ENCODE measurements around the gene ASB10.

The ASB10 gene

DNA sequence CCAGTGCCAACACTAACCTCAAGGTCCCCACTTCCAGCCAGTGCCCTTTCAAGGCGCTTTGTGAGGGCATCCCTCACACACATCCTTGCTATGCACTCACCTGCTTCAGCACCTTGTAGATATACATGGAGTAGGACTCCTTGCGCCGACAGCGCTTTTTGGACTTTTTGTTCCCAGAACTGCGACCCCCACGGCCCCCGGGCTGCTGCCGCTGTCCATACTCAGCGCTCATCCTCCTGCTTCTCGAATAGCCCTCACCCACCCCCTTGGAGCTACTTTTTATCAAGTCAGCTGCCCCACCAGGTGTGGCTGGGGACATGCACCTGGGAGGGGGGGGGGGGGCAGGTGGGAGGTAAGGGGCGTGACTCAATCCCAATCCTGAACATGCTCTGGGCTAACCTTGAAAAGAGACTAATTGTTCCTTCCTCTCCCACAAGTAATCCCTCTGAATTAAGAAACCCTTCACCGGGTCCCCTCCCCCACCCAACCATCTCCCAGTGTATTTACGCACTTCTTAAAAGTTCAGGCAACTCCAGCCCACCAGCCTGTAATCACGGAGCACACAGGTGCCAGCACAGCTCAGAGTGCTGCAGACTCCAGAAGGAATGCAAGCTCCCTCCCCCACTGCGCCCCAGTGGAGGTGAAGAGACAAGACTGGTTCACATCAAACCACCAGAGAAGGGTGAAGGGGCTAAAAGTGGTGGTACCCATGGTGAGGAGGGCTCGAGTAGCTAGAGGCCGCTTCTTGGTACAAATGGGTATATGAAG, 23.2 kb upstream of the ASB10 start, which contains the start of gene H2BK1:
TSS of gene H2BK1 (minus strand) at position 402 of the 768 bp plus-strand sequence. CDS start at position 232, 170 bp downstream.
- no peak for DNase-seq (ENCODE audit: low spot score)

DNA sequence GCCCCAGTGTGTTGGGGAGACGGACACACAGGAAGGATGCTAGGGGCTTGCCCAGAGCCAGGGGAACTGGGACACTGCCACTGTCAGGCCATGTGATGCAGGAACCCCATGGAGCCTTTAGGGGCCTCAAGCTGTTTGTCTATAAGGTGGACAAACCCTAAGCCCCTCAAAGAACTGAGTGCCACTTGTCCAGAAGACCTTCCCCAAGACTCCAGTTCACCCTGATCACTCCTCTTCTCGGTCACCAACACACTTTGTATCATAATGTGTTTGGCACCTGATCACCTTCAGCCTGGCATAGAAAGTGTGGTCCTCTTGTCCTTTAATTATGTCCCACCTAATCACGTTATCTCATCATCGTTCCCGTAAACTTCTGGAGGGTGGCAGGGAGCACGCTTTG, 22.5 kb upstream of the ASB10 start:
- DNase-seq (ENCODE audit: low spot score): no peak

DNA sequence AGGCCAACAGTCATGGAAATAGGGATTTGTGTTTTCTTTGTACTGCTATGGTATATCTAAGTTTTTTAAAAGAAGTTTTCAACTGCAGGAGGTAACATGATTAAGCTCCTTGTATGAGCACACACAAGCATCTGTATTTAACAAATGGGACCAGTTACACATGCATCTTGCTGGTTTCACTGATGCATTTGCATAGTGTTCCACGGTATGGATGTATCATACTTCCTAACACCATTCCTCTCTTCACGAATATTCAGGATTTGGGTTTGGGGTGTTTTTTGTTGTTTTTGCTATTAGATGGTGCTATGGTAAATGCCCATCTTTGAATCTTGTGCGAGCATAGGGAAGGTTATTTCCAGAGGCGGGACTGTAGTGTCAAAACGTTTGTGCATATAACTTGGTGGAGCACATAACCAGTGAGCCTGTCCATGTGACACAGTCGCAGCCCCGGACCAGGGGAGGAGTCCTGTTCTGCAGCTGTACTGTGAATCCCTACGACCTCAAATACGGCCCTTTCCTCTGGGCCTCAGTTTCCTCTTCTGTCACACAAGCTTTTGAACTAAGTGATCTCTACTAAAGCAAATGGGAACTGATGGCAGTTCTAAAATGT, 21.3 kb upstream of the ASB10 start:
- no peak for DNase-seq (ENCODE audit: low spot score)

DNA sequence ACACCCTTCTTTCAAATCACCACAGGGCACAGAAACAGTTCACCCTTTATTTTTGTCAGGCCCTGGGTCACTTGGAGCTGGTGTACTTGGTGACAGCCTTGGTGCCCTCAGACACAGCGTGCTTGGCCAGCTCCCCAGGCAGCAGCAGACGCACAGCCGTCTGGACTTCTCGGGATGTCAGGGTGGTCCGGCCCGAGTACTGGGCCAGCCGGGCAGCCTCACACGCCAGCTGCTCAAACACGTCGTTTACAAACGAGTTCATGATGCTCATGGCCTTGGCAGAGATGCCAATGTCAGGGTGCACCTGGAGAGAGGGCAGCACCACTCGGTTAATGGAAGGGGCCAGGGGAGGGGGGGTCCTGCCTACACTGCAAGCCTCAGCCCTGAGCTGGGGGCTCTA, 20.8 kb upstream of the ASB10 start:
- DNase-seq (ENCODE audit: low spot score): no peak

DNA sequence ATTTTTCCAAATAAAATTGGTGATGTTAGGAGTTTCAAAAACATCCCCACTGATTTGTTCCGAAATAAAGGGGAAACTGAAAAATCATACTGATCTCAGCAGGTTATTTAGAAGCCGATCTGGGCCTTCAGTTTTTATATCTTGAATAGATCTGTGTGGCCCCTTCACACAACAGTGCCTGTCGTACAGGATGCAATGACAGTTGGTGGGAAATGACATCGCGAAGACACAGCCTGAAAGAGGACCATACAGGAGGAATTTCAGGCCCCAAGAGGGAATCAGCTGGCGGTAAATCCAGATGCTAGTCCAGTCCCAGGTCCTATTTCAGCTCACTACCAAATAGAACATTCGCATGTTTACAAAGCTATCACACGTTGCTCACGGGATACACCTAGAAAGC, 20.3 kb upstream of the ASB10 start:
- DNase-seq (ENCODE audit: low spot score): no peak

DNA sequence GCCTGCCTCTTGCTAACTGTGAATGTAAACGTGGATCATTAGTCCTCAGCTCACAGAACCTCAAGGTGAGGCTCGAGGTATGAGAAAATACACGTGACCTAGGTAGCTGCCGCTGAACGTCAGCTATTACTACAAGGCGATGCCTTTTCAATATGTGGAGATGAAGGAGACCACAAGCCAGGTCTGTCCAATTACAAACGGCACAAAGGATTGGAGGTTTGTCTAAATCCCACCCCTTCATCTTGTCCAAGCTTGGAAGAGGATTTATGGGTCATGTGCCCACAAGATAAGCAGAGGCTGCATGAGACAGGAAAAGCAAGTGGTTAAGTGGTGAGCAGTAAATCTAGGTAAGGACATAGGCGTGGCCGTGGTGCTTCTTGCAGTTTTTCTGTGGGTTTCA, 19.9 kb upstream of the ASB10 start:
- DNase-seq (ENCODE audit: low spot score): no peak

DNA sequence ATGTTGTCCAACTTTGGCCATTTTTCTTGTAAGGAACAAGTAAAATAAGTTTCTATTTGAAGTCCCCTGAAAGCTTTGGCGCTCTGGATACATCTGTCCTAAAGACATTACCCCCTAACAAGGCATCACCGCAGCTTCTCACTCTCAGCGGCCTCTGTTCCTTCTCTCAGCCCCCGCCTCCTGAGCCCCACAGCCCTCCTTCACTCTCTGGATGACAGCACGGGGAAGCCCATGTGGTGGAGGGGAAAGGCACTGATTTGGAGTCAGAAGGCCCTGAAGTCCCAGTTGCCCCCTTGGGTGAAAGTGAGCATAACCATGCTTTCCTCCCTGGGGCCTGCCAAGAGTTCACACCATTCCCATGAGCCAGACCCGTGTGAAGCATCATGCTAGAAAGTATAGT, 18.7 kb upstream of the ASB10 start:
- no peak for DNase-seq (ENCODE audit: low spot score)

DNA sequence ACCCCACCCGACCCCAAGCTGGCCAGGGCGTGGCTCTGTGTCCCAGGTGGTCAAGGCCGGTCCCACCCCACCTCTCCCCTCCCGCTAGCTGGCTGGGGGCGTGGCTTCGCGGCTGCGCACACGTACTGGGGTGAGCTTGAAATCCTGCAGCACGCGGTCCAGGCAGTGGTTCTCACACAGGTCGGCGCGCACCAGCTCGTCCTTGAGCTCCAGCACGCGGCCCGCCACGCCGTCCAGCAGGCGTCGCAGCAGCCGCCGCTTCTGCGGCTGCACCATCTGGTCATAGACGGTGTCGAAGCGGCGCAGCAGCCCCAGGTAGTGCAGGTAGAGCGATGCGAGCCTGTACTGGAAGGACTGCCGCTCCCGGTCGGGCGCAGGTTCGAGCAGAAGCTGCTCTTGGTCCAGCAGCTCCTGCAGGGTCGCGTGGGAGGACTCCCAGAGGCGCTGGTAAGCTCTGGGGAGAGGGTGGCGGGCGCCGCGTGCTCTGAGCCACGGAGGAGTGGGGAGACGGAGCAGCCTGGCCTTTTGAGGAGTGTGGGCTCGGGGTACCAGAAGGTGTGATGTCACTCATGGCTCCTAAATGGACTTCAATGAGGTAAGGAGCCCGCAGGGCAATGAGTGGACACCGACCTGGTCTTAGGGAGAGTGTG, 17.5 kb upstream of the ASB10 start:
- DNase-seq (ENCODE audit: low spot score): no peak

DNA sequence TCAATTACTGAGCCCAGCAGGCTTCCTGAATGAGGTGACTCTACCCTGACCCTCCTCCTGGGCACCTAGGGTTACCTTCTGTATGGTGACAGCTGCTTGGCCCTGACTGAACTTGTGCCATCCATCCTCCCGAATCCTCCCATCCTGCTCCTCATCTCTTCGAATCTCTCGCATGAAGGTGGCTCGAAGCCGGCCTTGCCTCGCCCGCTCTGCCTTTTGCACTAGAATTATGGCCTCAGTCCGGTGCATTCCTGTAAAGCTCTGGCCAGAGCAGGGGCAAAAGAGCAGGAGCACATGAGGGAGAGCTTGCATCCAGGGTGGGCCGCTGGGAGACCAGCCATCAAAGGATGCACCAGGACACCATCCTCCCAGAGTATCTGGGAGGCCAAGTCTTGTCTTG, 15.8 kb upstream of the ASB10 start:
- no peak for DNase-seq (ENCODE audit: low spot score)

DNA sequence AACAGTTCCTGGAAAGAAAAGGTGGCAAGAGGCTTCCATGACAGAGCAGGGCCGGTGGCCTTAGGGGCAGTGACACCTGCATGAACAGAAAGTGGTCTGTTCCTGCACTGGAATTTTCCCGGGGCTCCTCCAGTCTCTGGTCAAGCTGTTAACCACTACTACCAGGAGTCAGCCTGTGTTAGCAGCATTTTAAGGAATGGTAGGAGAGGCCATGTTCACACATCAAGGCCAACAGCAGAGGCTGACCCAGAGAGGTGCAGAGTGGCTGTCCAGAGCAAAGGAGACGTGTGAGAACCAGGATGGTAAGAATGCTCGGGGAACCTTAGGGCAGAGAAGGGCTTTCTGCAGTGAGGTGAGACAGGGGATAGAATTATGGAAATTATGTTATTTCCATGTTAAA, 14.7 kb upstream of the ASB10 start:
- DNase-seq (ENCODE audit: low spot score): no peak

DNA sequence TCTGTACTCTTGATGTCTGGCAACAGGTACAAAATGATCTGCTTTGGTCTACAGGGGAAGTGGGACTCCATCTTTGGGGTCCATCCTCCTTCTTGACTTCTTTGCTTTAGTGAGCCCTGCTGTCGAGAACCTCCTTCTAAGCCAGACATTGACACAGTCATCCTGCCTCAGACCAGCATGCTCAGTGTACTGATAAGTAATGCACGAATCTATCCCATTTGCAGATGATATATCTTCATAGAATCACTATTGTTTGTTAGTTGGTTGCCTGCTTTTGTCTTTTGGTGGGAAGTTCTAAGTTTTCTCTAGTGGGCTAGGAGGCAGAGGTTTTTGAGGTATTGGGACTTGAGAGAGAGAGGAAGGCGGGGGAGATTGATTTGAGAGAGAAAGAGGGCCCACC, 14.3 kb upstream of the ASB10 start:
- DNase-seq (ENCODE audit: low spot score): no peak

DNA sequence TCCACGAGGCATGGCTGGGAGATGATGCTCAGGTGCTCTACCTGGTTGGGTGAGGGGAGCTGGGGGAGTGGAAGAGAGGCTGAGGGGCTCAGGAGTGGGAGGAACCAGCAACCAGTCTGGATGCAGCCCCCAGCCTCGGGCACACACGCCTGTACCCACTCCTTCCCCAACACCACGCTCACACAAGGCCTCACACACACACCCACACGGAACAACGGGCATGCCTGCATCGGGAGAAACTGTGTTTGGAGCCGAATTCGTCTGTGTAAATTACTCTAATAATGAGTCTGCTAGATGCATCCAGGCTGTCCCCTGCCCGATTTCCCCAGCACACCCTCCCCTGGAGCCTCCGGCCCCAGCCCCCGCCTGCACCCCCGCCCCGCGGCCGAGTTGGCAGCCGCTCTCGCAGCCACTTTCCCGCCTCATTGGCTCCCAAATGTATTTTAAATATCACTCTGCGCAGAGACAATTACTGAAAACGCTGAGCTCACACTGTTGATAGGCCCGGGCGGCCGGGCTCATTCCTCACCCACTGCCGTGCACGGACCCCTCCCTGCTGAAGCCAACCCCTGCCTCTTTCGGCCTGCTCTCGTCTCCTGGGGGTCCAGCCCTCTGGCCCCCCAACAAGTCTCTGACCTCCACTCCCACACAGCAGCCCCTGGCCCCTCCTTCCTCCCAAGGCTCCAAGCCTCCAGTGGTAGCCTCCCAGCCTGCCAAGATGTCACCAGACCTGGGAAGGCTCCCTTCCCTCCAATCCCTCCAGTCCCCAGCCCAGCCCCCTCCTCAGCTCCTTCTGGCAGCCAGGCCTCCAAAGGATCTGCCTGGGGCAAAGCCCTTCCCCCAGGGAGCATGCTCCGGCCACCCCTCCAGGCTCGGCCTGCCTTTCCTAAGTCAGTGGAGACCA, 12.1 kb upstream of the ASB10 start:
- DNase-seq (ENCODE audit: low spot score): no peak

DNA sequence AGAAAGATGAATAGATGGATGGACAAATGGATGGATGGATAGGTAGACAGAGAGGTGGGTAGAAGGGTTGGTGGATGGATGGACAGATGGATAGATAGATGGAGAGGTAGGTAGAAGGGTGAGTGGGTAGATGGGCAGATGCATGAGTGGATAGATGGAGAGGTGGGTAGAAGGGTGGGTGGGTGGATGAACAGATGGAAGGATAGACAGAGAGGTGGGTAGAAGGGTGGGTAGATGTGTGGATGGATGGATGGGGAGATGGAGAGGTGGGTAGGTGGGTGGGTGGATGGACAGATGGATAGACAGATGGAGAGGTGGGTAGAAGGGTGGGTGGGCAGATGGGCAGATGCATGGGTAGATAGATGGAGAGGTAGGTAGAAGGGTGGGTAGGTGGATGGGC, 10.9 kb upstream of the ASB10 start:
- no peak for DNase-seq (ENCODE audit: low spot score)

DNA sequence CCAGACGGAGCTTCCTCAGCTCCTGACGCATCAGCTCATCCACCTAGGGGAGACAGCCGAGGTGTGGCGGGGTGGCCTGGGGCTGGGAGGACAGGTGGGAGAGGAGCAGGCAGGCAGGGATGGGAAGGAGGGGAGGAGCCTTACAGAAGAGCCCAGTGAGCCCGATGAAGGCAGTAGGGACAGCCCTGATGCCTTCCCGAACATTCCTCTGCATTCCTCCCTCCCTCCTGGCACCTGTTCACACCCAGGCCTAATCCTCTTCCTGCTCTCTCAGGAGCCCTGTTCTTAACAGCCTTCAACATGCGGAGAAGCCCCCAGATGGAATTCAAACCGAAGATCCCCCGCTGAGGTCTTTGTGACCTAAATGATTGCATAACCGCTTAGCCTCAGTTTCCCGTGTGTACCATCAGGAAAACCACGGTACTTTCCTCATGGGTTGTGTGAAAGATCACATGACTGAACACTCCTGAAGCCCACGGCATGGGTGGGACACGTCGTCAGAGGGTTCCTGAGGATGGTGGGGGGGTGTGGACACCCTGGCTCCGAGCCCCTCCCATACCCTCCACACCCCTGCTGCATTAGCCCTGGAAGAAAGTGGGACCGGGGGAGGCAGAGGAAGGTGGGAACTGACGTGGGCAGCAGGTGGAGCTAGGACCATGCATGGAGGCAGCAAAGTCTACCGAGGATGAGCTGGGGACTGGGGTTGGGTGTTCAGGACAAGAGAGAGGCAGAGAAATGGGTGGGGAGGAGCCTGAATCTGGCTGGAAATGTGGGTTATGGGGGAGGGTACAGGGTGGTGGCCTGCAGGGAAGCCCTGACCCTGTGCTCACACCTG, 8.8 kb upstream of the ASB10 start:
- no peak for DNase-seq (ENCODE audit: low spot score)

DNA sequence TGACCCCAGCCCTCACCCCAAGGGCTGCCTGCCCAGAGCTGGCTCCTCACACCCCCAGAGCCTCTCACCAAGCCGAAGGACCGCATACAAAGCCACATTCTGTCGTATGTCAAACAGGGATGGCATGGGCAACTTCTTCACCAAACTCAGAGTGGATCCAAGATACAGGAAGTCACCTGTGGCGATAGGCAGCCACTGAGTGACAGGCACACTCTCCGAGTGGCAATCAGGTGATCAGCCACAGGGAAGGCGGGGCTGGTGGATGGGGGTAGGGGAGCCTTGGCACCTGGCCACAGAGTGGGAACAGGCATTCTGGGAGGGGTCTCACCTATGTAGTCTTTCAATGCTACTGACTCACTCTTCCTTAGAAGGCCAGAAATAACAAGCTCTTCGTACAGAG, 7.1 kb upstream of the ASB10 start:
- no peak for DNase-seq (ENCODE audit: low spot score)

DNA sequence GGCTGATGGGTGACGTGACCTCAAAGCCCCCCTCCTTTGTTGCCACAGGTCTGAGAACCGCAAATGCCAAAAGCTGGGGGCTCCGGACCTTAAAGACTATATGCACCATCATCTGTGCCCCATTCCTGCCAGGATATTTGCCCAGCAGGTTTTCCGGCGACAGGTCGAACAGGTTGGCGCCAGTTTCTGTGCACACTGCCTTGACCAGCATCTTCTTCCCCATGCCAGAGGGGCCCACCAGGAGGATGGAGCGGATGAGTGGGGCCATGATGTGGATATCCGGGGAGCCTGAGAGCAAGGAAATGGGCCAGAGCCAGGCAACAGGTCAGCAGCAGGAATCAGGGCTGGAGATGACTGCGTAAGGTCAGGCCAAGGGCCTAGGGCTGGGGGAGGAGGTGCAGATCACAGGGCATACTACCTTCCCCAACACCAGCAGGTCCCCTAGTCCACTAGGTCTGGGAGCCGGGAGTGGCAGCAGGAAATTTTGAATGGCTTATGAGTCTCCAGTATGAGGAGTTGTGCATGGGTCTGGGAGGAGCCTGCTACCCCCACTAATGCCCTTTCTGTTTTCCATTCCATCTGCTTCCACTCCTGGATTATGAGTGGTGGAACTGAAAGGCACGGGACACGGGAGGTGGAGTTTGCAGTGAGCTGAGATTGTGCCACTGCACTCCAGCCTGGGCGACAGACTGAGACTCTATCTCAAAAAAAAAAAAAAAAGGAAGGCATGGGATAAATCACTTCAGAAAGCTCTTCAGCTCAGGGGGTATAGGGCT, 6.3 kb upstream of the ASB10 start:
- no peak for DNase-seq (ENCODE audit: low spot score)

DNA sequence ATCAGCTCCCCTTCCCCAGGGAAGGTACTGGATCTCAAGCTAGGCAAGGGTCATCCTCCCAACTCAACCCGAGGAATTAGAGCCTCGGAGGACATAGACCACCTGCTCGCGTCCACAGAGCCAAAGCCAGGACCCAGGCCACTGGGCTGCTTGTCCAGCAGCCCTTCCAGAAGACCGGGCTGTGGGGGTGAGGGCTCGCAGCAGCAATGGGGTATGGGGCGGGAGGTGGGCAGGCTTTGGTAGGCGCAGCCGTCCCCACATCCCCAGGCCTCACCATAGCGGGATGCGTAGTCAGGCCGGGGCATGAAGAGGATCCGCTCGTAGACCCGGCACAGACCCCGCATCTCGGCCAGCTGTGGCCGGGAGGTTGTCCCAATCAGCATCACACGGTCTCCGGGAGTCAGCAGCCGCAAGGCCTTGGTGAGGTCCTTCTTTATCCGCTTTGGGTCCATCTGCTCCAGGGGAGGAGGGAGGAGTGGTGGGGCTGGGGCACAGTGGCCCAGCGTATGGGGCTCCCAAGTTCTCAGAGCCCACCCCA, 5.0 kb upstream of the ASB10 start:
- no peak for DNase-seq (ENCODE audit: low spot score)

DNA sequence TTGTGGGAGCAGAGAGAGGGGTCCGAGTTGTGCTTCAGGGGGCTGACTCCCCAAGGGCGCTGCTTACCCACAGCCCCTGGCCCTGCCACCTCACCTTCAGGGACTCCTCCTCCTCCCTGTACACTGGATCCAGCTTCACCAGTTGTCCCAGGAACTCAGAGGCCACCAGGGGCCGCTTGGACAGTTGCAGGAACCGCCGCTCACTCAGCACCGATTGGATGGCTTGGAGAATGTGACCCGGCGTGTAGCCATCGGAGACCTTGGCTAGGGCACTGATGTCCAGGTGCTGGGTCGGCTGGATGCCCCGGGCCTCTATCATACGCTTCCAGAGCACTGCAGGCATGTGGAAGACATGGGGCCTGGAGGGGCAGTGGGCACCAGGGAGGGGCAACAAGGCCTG, 4.5 kb upstream of the ASB10 start:
- DNase-seq (ENCODE audit: low spot score): no peak

DNA sequence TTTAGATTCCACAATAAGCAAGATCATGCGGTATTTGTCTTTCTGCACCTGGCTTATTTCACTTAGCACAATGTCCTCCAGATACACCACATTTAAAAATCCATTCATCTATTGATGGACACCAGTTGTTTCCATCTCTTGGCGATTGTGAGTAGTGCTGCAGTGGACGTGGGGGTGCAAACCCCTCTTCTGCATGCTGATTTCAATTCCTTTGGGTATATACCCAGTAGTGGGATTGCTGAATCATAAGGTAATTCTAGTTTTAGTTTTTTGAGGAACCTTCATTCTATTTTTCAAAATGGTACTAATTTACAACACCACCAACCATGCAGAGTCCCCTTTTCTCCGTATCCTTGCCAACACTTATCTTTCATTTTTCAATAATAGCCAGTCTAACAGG, 2.0 kb upstream of the ASB10 start:
- no peak for DNase-seq (ENCODE audit: low spot score)

DNA sequence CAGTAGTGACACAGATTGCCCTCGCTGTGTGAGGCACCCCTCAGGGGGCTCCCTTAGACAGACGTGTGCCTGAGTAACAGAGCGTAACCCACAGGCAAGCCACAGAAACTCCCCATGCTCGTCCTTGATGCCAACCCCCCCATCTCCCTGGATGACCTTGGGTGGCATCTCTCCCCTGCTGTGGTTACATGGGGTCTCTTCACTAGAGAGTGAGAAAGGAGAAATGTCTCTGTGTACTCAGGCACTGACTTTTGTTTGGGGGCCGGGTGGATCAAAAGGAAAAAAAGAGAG, 1.1 kb upstream of the ASB10 start:
- peak; percentile 43 for DNase-seq (ENCODE audit: low spot score)
